HG02571 (cell line): ENCODE measurements around the gene SYT12.

Experiments
- ATAC-seq: cut with Tn5 transposase; IDR thresholded peaks from one replicate; pipeline ENCODE4 v1.9.1; 2021; ENCODE audit warnings: mild to moderate bottlenecking, moderate library complexity; ENCODE audit not compliant: unreplicated experiment

The SYT12 gene

GRCh38 chr11:67090717-67091116 is 67.8 kb downstream of the SYT12 start:
- no peak for ATAC-seq

DNA sequence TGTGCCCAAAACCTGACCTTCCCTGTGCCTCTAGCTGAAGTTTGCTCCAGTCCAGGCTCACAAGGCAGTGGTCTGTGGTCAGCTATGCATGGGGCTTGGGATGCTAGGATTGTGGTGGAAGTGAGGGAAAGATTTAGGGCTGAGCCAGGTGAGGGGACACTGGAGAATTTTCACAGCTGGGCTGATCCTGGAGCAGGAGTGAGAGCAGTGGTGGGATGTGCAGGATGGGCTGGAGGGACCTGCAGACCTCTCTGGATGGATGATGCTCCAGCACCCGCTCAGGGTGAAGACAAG is 72.2 kb downstream of the SYT12 start:
- ATAC-seq: no peak

- no peak for ATAC-seq
Observed at GRCh38 chr11:67098799-67099429, 76.0 kb downstream of the SYT12 start.

GRCh38 chr11:67099831-67100324 is 76.9 kb downstream of the SYT12 start:
- peak; percentile 56 for ATAC-seq
